HG03064 (cell line): ENCODE results near the gene DDC.
"Not testable (repeated sequence)": the region's sequence is repeated elsewhere in the genome, so short reads cannot be mapped to it uniquely, and the experiment has no call there.

Source experiments
- ATAC-seq: cut with Tn5 transposase; IDR thresholded peaks from one replicate; pipeline ENCODE4 v1.9.1; 2021; ENCODE audit warnings: low read depth; ENCODE audit not compliant: unreplicated experiment

Gene DDC

GRCh38 chr7:50462361-50462760 is 102.8 kb downstream of the DDC start:
- ATAC-seq, result no peak

DNA sequence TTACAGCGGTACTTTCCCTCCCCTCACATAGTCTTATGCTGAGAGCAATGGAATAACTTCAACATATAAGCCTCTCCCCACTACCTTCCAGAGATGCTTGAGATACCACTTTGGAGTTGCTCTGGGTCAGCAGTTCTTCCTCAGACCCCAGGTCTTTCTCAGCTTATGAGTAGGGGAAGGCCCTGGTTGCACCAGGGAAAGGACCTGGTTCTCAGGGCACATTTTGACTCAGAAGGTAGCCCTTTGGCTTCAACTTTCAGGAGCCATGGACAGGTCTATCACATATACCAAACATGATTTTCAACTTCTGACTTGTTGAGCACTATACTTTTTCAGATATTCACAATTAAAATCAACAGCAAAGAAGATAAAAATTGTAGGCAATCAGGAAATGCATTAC is 103.5 kb downstream of the DDC start:
- no peak for ATAC-seq

- ATAC-seq, result not testable (repeated sequence)
Measured at GRCh38 chr7:50459183-50459582, 106.0 kb downstream of the DDC start.

- not testable (repeated sequence) for ATAC-seq
Measured at GRCh38 chr7:50458651-50459050, 106.6 kb downstream of the DDC start.

DNA sequence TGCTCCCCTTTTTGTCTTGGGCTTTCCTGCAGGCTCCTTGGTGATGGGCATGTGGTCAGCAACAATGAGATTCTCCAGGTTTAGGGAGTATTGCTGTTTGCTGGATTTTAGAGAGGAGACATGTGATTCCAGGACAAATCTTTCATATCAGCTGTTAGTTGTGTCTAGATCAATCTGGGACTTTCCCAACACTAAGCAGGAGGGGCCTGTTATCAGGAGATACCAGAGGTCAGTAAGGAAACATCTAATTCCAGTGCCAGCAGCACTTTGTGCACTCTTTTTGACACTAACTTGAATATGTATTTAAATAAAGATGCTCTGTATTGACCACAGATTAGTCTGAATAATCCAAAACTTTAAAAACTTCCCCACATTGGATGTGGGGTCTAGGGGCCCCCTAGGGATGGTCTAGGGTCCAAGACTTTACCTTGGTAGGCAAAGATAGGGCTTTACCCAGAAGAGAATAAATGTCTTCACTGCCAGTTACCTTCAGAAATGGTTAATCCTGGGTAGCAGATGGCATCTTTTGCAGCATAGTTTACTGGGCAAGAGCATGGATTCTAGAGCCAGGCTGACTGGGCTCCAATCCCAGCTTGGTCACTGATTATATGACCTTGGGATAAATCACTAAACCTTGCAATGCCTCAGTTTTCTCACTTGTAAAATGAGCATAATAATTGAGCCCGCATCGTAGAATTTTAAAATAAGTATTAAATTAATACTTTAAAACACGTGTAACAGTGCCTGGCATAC is 108.7 kb downstream of the DDC start:
- no peak for ATAC-seq

DNA sequence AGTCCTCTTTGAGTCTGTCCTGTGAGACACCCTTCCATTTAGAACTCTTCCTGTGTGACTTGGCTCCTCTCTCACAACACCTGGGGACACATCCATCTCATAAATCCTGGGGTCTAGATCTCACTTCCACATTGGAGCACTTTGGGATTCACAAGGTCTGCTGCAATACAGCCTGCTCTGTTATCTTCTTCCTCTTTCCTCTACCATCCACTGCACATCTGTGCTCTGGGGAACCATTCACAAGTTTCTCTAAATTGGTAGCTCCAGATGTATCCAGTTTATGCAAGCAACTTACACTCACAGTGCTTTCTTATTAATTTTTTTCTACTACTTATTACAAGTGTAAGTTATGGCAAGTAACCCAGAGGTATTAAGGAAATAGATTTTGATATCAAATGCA is 109.5 kb downstream of the DDC start:
- no peak for ATAC-seq

- no peak for ATAC-seq
Measured at GRCh38 chr7:50454968-50455367, 110.2 kb downstream of the DDC start.

- peak; percentile 17 for ATAC-seq
Measured at GRCh38 chr7:50450590-50451032, 114.6 kb downstream of the DDC start.

DNA sequence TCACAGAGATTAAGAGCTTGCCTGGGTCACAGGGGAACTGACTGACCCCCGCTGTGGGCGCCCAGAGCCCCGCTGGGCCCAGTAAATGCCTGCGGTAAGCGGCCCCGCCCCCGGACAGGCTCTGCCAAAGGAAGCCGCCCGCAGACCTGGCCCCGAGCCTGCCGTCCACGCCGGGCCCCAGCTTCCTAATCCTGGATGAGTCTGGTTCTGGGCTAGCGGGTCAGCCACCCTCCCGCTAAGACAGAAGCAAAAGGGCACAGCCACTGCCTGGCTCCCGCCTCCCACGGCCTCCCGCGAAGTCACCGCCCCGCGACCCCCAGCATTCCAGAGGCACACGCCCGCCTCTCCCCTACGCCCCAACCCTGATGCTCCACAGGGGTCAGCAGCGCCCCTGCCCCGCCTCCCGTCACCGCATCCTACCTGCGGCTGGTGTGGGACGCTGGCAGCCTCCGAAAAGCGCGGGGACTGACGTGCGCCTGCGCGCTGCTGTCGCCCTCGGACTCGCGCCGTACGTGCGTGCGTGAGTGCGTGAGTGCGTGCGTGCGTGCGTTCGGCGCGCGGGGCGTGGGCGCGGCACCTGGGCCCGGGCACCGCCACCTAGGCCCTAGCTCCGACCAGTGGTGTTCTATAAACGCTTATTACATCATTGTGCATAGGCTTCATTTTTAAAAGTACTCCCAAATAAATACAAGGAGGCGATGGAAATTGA is 115.2 kb downstream of the DDC start, which contains the start of gene FIGNL1:
Gene FIGNL1, minus strand, starts transcription at position 470 of the 709 bp plus-strand sequence. CDS start 3,063 bp downstream, outside the sequence.
- peak; percentile 79 for ATAC-seq

DNA sequence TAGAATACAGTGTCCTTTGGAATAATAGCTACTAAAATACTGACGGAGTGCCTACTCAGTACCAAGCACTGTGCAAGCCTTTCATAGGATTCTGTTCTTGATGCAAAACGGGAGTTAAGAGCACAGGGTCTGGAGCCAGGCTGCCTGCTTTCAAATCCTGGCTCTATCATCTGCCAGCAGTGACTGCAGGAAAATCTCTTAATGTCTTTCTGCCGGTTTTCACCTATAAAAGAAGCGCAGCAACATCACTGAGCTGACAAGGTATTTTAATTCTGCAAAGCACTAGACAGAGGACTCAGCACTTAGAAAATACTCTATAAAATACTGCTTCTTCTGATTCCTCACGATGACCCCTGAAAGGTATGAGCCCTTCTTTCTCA is 115.7 kb downstream of the DDC start:
- no peak for ATAC-seq

DNA sequence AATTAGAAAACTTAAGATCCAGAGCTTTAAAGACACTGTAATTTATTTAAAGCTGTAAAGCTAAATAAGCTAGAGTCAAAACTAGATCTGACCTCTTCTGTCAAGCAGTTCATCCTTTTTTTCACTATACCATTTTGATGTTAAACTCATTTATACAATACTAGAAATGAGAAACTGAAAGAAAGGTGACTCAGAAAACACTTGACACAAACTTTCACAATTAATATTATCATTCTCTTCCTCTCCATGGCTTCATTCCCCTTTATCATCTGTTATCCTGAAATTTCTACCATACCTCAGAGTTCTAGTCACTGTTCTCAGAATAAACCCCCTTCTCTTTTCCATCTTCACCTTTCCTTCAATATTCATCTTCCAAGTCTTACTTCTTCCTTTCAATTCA is 116.4 kb downstream of the DDC start:
- no peak for ATAC-seq

- no peak for ATAC-seq
Measured at GRCh38 chr7:50446542-50446960, 118.7 kb downstream of the DDC start.

GRCh38 chr7:50436133-50436806 is 128.9 kb downstream of the DDC start:
- ATAC-seq, result no peak

- ATAC-seq, result no peak
Measured at GRCh38 chr7:50431722-50432305, 133.4 kb downstream of the DDC start.

- no peak for ATAC-seq
Measured at GRCh38 chr7:50431316-50431715, 133.9 kb downstream of the DDC start.

GRCh38 chr7:50428911-50429310 is 136.3 kb downstream of the DDC start:
- no peak for ATAC-seq

GRCh38 chr7:50427518-50427917 is 137.7 kb downstream of the DDC start:
- ATAC-seq, result no peak

DNA sequence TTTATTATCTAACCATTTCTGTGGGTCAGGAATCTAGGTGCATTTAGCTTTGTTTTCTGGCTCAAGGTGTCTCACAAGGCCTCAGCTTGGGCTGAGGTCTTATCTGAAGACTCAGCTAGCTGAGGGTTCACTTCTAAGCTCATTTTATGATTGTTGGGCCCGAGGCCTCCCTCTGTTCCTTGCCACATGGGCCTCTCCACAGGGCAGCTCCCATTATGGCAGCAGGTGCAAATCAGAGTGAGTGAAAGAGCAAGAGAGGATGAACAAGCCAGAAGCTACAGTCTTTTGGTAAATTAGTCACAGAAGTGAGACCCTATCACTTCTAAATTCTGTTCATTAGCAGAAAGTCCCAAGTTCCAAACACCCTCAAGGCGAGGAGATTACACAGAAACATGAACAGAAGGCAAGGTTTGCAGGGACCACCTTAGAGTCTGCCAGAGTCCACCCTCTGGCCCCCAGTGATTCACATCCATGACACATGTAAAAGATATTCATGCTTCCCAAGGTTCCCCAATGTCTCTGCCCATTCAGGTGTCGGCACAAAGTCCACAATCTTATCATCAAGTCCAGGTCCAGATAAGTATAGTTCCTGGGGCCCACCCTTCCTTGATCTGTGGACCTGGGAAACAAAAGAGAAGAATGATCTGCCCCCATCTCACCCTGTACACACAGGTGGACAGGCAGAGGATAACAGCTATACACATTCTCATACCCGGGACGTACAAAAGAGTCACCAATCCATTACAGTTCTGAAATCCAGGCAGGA is 138.7 kb downstream of the DDC start:
- no peak for ATAC-seq

- no peak for ATAC-seq
Measured at GRCh38 chr7:50425318-50425717, 139.9 kb downstream of the DDC start.

DNA sequence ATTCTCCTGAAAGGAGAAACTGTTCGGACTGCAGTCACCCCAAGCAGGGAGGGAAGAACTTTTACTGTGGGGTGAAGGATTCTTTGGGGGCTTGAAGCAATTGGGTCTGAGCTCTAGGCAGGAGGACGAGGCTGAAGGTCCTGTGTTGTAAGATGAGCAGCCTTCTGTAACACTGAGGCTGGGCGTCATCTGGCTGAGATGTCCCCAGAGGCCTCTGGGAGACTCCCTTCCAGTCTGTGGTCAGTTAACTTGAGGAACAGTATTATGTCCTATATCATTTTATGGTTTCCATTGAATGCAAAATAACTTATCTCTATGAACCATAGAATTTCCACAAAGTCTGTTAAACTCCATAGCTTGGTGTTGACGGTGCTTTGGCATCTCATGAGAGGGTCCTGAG is 141.3 kb downstream of the DDC start:
- ATAC-seq, result no peak
